Right atrium auricular region (tissue), 2 donors: ENCODE data around the gene DUSP7. TPM values are rescaled to one million over a fixed set of nuclear protein-coding genes. Genes with fewer than 3 reads are reported as not detected.

ENCODE experiments used
- DNase-seq: peaks from one replicate; pipeline ENCODE4 v3.0.0-alpha.2; 2019; ENCODE audit warnings: low spot score
- H3K27ac ChIP-seq, 2 donors: fragments of 200-600 bp; sonication (generic); 1 replicate in 1 of 2; 2 replicates in 1 of 2; pipeline ENCODE4 v1.5.1; 2016 to 2019
- H3K27me3 ChIP-seq, 2 donors: fragments of 200-600 bp; sonication (generic); one replicate each; pipeline versions ENCODE4 v1.5.1 to v1.6.0; 2017 to 2019
- H3K36me3 ChIP-seq: fragments of 200-600 bp; sonication (generic); one replicate; pipeline ENCODE4 v1.5.1; 2016
- H3K4me1 ChIP-seq, 2 donors: fragments of 200-600 bp; sonication (generic); one replicate each; pipeline versions ENCODE4 v1.5.1 to v1.6.0; 2017 to 2019
- H3K4me3 ChIP-seq, 2 donors: fragments of 200-600 bp; sonication (generic); 1 replicate in 1 of 2; 2 replicates in 1 of 2; pipeline ENCODE4 v1.5.1; 2017 to 2019; ENCODE audit warnings: mild to moderate bottlenecking in 1 of 2, moderate library complexity in 1 of 2
- H3K9me3 ChIP-seq, 2 donors: fragments of 200-600 bp; sonication (generic); one replicate each; pipeline ENCODE4 v1.5.1; 2019
- CTCF ChIP-seq, 2 donors: fragments of 200-600 bp; sonication (generic); IDR thresholded peaks; one replicate each; pipeline ENCODE4 v1.5.1; 2019; ENCODE audit warnings: antibody characterized with exemption in 2 of 2
- total RNA-seq, 2 donors: library from RNA; depleted of rRNA; stranded (reverse); fragments of >200 nt; gene quantifications; one replicate each; pipeline ENCODE4 v1.1.0, GENCODE V29; 2016

DUSP7 gene
- total RNA-seq, 2 donors from 2014 or later = 17.7 to 33.7 TPM

- Histone ChIP-seq H3K36me3 (no peaks in the 10 kb centered on the region), H3K9me3 (no peaks in the 10 kb centered on the region), H3K27ac (peak overlapping the region; percentile 68 to 82), H3K4me3 (no peak overlapping the region), H3K27me3 (no peaks in the 10 kb centered on the region), H3K4me1 (peaks cover 0 to 42% of the 10 kb centered on the region in 2 donors)
- TF ChIP-seq CTCF (IDR thresholded peaks at IDR 0.05) = no peak
- peak; percentile 93 for DNase-seq
These were observed 16.5 kb downstream of the DUSP7 start for GRCh38 chr3:52039846-52040245.

DNA sequence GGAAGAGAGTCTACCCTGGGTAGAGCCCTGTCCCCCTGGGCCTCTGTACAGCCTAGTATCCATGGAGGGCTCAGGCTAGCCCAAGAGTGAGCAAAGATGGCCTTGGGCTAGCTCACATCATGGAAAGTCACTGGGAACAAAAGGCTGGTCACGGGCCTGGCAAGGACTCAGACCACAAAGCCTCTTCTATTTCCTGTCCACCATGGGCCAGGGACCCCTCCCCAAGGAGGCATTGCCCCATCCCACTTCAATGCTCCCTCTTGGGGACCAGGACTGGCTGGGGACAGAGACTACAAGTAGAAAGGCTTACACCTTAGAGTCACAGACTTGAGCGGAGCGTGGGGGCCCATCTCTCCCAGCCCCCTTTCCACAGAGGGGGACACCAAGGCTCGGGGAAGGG is 16.9 kb downstream of the DUSP7 start:
- H3K4me1 ChIP-seq = peaks cover 0 to 39% of the 10 kb centered on the region in 2 donors
- no peaks in the 10 kb centered on the region for H3K36me3 ChIP-seq
- peak overlapping the region; percentile 68 to 82 for H3K27ac ChIP-seq
- no peaks in the 10 kb centered on the region for H3K9me3 ChIP-seq
- H3K4me3 ChIP-seq = no peak overlapping the region
- DNase-seq = no peak
- H3K27me3 ChIP-seq = no peaks in the 10 kb centered on the region
- TF ChIP-seq CTCF (IDR thresholded peaks at IDR 0.05) = no peak

- H3K27ac ChIP-seq = no peak overlapping the region
- no peaks in the 10 kb centered on the region for H3K9me3 ChIP-seq
- H3K36me3 ChIP-seq = no peaks in the 10 kb centered on the region
- DNase-seq = no peak
- no peak overlapping the region for H3K4me3 ChIP-seq
- no peaks in the 10 kb centered on the region for H3K27me3 ChIP-seq
- TF ChIP-seq CTCF (IDR thresholded peaks at IDR 0.05) = no peak
- peaks cover 0 to 32% of the 10 kb centered on the region in 2 donors for H3K4me1 ChIP-seq
These were observed 18.1 kb downstream of the DUSP7 start for GRCh38 chr3:52038227-52038626.

DNA sequence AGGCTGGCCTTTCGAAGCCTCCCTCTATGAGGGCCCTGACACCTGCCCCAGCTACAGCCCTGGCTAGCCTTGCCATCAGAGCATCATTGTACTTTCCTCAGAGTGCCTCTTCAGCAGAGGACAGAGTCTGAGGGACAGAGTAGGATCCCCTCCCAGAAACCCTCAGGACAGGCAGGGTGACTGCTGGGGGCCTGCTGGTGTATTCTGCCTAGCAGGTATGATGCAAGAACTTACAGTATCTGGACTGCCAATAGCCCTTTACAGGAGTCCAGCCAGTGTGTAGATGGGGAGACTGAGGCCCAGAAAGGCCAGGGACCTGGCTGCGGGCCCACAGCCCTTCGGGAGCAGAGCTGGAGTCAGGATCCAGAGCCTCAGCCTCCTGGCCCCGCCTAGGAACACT is 19.1 kb downstream of the DUSP7 start:
- Histone ChIP-seq H3K4me1 (peaks cover 0 to 38% of the 10 kb centered on the region in 2 donors), H3K4me3 (no peak overlapping the region), H3K36me3 (no peaks in the 10 kb centered on the region), H3K9me3 (no peaks in the 10 kb centered on the region), H3K27me3 (no peaks in the 10 kb centered on the region), H3K27ac (no peak overlapping the region)
- TF ChIP-seq CTCF (IDR thresholded peaks at IDR 0.05) = no peak
- no peak for DNase-seq

DNA sequence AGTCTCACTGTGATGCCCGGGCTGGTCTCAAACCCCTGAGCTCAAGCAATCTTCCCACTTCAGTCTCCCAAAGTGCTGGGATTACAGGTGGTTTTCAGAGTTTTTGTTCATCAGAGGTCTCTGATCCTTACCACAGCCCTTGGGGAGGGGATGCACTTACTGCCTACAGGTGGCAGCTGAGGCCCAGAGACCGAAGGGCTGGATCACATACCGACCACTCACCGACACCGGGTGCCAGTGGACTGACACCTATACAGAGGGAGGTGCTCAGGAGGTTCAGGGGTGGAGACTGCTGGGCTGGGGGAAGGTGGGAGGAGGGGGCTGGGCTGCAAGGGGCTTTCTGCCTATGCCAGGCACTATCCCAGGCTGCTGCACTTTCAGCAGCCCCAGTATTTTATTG is 19.5 kb downstream of the DUSP7 start:
- Histone ChIP-seq H3K9me3 (no peaks in the 10 kb centered on the region), H3K27me3 (no peaks in the 10 kb centered on the region), H3K36me3 (no peaks in the 10 kb centered on the region), H3K27ac (no peak overlapping the region), H3K4me1 (peaks cover 0 to 37% of the 10 kb centered on the region in 2 donors), H3K4me3 (no peak overlapping the region)
- no peak for DNase-seq
- no peak for TF ChIP-seq CTCF (IDR thresholded peaks at IDR 0.05)

GRCh38 chr3:52036222-52036694 is 20.1 kb downstream of the DUSP7 start:
- H3K36me3 ChIP-seq = no peaks in the 10 kb centered on the region
- H3K27me3 ChIP-seq = no peaks in the 10 kb centered on the region
- H3K4me3 ChIP-seq = no peak overlapping the region
- H3K27ac ChIP-seq = no peak overlapping the region
- TF ChIP-seq CTCF (IDR thresholded peaks at IDR 0.05) = no peak
- DNase-seq = no peak
- H3K4me1 ChIP-seq = peaks cover 0 to 32% of the 10 kb centered on the region in 2 donors
- no peaks in the 10 kb centered on the region for H3K9me3 ChIP-seq
